H9 (cell line): ENCODE data around the gene TRIO. TPM values are rescaled to one million over a fixed set of nuclear protein-coding genes. Genes with fewer than 3 reads are reported as not detected.

Experiments
- DNase-seq: peaks from one replicate; pipeline ENCODE4 v3.0.0-alpha.2; 2017
- H2AFZ ChIP-seq: one replicate; pipeline ENCODE4 v1.6.1; 2013; ENCODE audit warnings: mild to moderate bottlenecking, low read length, control low read depth, moderate library complexity
- H2AK5ac ChIP-seq: 2 replicates; pipeline ENCODE4 v1.6.1; 2013; ENCODE audit warnings: low read length, control low read depth, mixed read lengths; ENCODE audit not compliant: insufficient read length
- H2BK120ac ChIP-seq: one replicate; pipeline ENCODE4 v1.6.1; 2013; ENCODE audit warnings: low read depth, mild to moderate bottlenecking, low read length, control low read depth, inconsistent platforms; ENCODE audit not compliant: poor library complexity, severe bottlenecking
- H2BK12ac ChIP-seq: 2 replicates; pipeline ENCODE4 v1.6.1; 2013; ENCODE audit warnings: low read length, control low read depth, mixed read lengths, low read depth; ENCODE audit not compliant: insufficient read length
- H2BK15ac ChIP-seq: 2 replicates; pipeline ENCODE4 v1.6.1; 2013; ENCODE audit warnings: low read depth, low read length, control low read depth
- H2BK20ac ChIP-seq: one replicate; pipeline ENCODE4 v1.6.1; 2013; ENCODE audit warnings: low read depth, mild to moderate bottlenecking, low read length, control low read depth, inconsistent platforms; ENCODE audit not compliant: poor library complexity, severe bottlenecking
- H2BK5ac ChIP-seq: 2 replicates; pipeline ENCODE4 v1.6.1; 2013; ENCODE audit warnings: low read length, control low read depth, mixed read lengths; ENCODE audit not compliant: insufficient read length
- H3K14ac ChIP-seq: 2 replicates; pipeline ENCODE4 v1.6.1; 2013; ENCODE audit warnings: low read length, control low read depth; ENCODE audit not compliant: insufficient read depth
- H3K18ac ChIP-seq: 2 replicates; pipeline ENCODE4 v1.6.1; 2013; ENCODE audit warnings: low read depth, mild to moderate bottlenecking, mixed read lengths, low read length, control low read depth; ENCODE audit not compliant: insufficient read length
- H3K23ac ChIP-seq: 2 replicates; pipeline ENCODE4 v1.6.1; 2013; ENCODE audit warnings: low read length, control low read depth, mixed read lengths, low read depth; ENCODE audit not compliant: insufficient read length
- H3K23me2 ChIP-seq: 2 replicates; pipeline ENCODE4 v1.6.1; 2013; ENCODE audit warnings: low read depth, mild to moderate bottlenecking, mixed read lengths, low read length, control low read depth; ENCODE audit not compliant: insufficient read length, poor library complexity, severe bottlenecking
- H3K27ac ChIP-seq: 2 replicates; pipeline ENCODE4 v1.5.1; 2013; ENCODE audit warnings: low read length, control low read depth, mixed read lengths, low read depth; ENCODE audit not compliant: insufficient read length
- H3K27me3 ChIP-seq: 2 replicates; pipeline ENCODE4 v1.6.1; 2013; ENCODE audit warnings: low read length, control low read depth, inconsistent platforms; ENCODE audit not compliant: insufficient read depth
- H3K4ac ChIP-seq: 2 replicates; pipeline ENCODE4 v1.6.1; 2013; ENCODE audit warnings: low read depth, mild to moderate bottlenecking, control low read depth, inconsistent platforms, low read length, moderate library complexity
- H3K4me1 ChIP-seq: 2 replicates; pipeline ENCODE4 v1.6.1; 2013; ENCODE audit warnings: low read length, control low read depth, inconsistent platforms; ENCODE audit not compliant: insufficient read depth
- H3K4me2 ChIP-seq: 2 replicates; pipeline ENCODE4 v1.6.1; 2013; ENCODE audit warnings: low read length, control low read depth, mixed read lengths; ENCODE audit not compliant: insufficient read length, insufficient read depth
- H3K56ac ChIP-seq: 2 replicates; pipeline ENCODE4 v1.6.1; 2013; ENCODE audit warnings: low read depth, mild to moderate bottlenecking, mixed read lengths, low read length, control low read depth; ENCODE audit not compliant: insufficient read length
- H3K79me1 ChIP-seq: 2 replicates; pipeline ENCODE4 v1.6.1; 2013; ENCODE audit warnings: low read depth, mild to moderate bottlenecking, moderate library complexity, low read length, control low read depth, inconsistent platforms; ENCODE audit not compliant: insufficient read depth, poor library complexity, severe bottlenecking
- H3K79me2 ChIP-seq: 2 replicates; pipeline ENCODE4 v1.6.1; 2013; ENCODE audit warnings: low read length, control low read depth, inconsistent platforms; ENCODE audit not compliant: insufficient read depth
- H3K9ac ChIP-seq: 2 replicates; pipeline ENCODE4 v1.6.1; 2013; ENCODE audit warnings: low read length, control low read depth, mixed read lengths; ENCODE audit not compliant: insufficient read length; ENCODE audit errors: extremely low read depth
- H3K9me3 ChIP-seq: one replicate; pipeline ENCODE4 v1.6.1; 2013; ENCODE audit warnings: low read depth, low read length, inconsistent platforms; ENCODE audit not compliant: control insufficient read depth
- H3T11ph ChIP-seq: one replicate; pipeline ENCODE4 v1.6.1; 2013; ENCODE audit warnings: mild to moderate bottlenecking, low read length, control low read depth, inconsistent platforms
- H4K20me1 ChIP-seq: one replicate; pipeline ENCODE4 v1.6.1; 2013; ENCODE audit not compliant: control insufficient read depth, insufficient read length, insufficient read depth
- H4K5ac ChIP-seq: 2 replicates; pipeline ENCODE4 v1.6.1; 2013; ENCODE audit warnings: low read depth, mild to moderate bottlenecking, mixed read lengths, low read length, control low read depth; ENCODE audit not compliant: insufficient read length
- H4K8ac ChIP-seq: replicated peaks from 2 replicates; pipeline ENCODE4 v1.6.1; 2013; ENCODE audit warnings: low read length, control low read depth, mixed read lengths, low read depth; ENCODE audit not compliant: insufficient read length
- H4K91ac ChIP-seq: 2 replicates; pipeline ENCODE4 v1.6.1; 2013; ENCODE audit warnings: low read depth, mild to moderate bottlenecking, moderate library complexity, mixed read lengths, low read length, control low read depth; ENCODE audit not compliant: insufficient read length
- H3K27ac Mint-ChIP-seq, 3 experiments: 2 replicates in 2 of 3; 3 replicates in 1 of 3; pipeline ENCODE4 v1.8.0; 2020 to 2021; ENCODE audit warnings: mixed read lengths in 3 of 3, mild to moderate bottlenecking in 1 of 3, moderate library complexity in 1 of 3
- H3K27me3 Mint-ChIP-seq: 2 replicates; pipeline ENCODE4 v1.8.0; 2021; ENCODE audit warnings: low read depth, mild to moderate bottlenecking, moderate library complexity, mixed read lengths
- H3K36me3 Mint-ChIP-seq, 3 experiments: 2 replicates in 2 of 3; 3 replicates in 1 of 3; pipeline ENCODE4 v1.8.0; 2020 to 2021; ENCODE audit warnings: low read depth in 3 of 3, mixed read lengths in 3 of 3; ENCODE audit not compliant: insufficient read depth in 1 of 3
- H3K4me1 Mint-ChIP-seq, 2 experiments: 2 replicates each; pipeline ENCODE4 v1.8.0; 2020; ENCODE audit warnings: mixed read lengths in 2 of 2
- H3K4me3 Mint-ChIP-seq, 2 experiments: 2 replicates in 1 of 2; 3 replicates in 1 of 2; pipeline ENCODE4 v1.8.0; 2020 to 2021; ENCODE audit warnings: mild to moderate bottlenecking in 2 of 2, mixed read lengths in 2 of 2, moderate library complexity in 1 of 2
- H3K9me3 Mint-ChIP-seq, 2 experiments: 2 replicates in 1 of 2; 3 replicates in 1 of 2; pipeline ENCODE4 v1.8.0; 2020; ENCODE audit warnings: mild to moderate bottlenecking in 2 of 2, mixed read lengths in 2 of 2, moderate library complexity in 1 of 2
- CTCF ChIP-seq: fragments of 200-600 bp; sonication (generic); conservative IDR thresholded peaks from 3 replicates; pipeline ENCODE4 v1.8.0; 2021; ENCODE audit warnings: antibody characterized with exemption, mild to moderate bottlenecking
- WGBS: extraction: QIAGEN DNeasy Blood & Tissue Kit; methylation state at CpG from one replicate; pipeline ENCODE4 v1.1.7; 2013; ENCODE audit warnings: missing lambda C conversion rate, low lambda C conversion rate, mixed read lengths; ENCODE audit not compliant: insufficient read length; ENCODE audit errors: extremely low coverage; 5-methylcytosine and 5-hydroxymethylcytosine counted together
- total RNA-seq: library from RNA; stranded (reverse); gene quantifications from 2 replicates; pipeline ENCODE4 v1.2.1, GENCODE V29; 2021

The TRIO gene
- total RNA-seq, 1 experiment from 2014 or later, result 87.8 TPM

DNA sequence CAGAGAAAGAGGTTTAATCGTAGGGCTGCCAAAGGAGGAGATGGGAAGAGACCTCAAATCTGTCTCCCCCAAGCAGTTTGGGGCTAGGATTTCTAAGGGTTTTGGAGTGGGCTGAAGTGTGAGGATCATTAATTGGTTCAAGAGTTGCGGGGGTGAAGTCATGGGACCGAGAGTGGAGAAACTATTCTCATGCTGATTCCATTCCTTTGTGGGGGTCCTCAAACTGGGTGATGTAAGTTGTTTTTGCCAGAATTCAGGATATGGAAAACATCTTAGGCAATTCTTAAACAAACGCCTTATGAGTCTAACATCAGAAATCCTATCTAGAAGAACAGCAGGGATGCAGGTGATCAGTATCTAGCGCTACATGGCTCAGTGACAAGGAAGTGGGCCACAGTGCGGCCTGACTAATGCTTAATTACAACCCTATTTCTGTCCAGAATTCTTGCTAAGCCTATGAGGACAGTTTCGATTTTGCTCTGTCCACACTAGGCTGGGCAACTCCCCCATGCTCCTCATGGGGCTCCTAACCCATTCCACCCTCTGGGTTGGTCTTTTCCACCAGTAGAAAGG, 27.7 kb upstream of the TRIO start:
- no peak overlapping the region for H4K91ac ChIP-seq
- H3K27ac Mint-ChIP-seq, result peak overlapping the region in 1 of 3 experiments; percentile 31; a peak in 1 of 7 replicates
- H4K20me1 ChIP-seq, result no peaks in the 10 kb centered on the region
- peaks cover 10% of the 10 kb centered on the region for H3K27me3 Mint-ChIP-seq
- no peak overlapping the region for H2BK5ac ChIP-seq
- H3K56ac ChIP-seq, result no peak overlapping the region
- H3K23me2 ChIP-seq, result no peaks in the 10 kb centered on the region
- peaks cover 14% of the 10 kb centered on the region for H3K4me1 ChIP-seq
- no peak overlapping the region for H2AK5ac ChIP-seq
- no CpG with 5 or more reads among the region's 7 CpGs for WGBS
- H2BK120ac ChIP-seq, result no peak overlapping the region
- H4K8ac ChIP-seq, result no peak overlapping the region
- H2BK12ac ChIP-seq, result no peak overlapping the region
- H3K79me1 ChIP-seq, result no peaks in the 10 kb centered on the region
- no peak overlapping the region for H3K4ac ChIP-seq
- H3K27me3 ChIP-seq, result no peaks in the 10 kb centered on the region
- no peaks in the 10 kb centered on the region for H3K36me3 Mint-ChIP-seq
- no peak overlapping the region for H3K14ac ChIP-seq
- no peak overlapping the region for H4K5ac ChIP-seq
- H3K23ac ChIP-seq, result no peak overlapping the region
- peaks cover 30 to 34% of the 10 kb centered on the region in 2 experiments for H3K4me1 Mint-ChIP-seq
- no peak overlapping the region for H2BK15ac ChIP-seq
- no peaks in the 10 kb centered on the region; a peak in 1 of 5 replicates for H3K9me3 Mint-ChIP-seq
- peak overlapping the region in 1 of 2 experiments; percentile 13; a peak in 1 of 5 replicates for H3K4me3 Mint-ChIP-seq
- no peaks in the 10 kb centered on the region for H3K9me3 ChIP-seq
- no peak overlapping the region for H2BK20ac ChIP-seq
- DNase-seq, result no peak
- TF ChIP-seq CTCF, result no peak
- H3K4me2 ChIP-seq, result no peak overlapping the region
- H3K79me2 ChIP-seq, result no peaks in the 10 kb centered on the region
- no peak overlapping the region for H3K27ac ChIP-seq
- H3K9ac ChIP-seq, result no peak overlapping the region
- no peak overlapping the region for H3T11ph ChIP-seq
- H3K18ac ChIP-seq, result no peak overlapping the region
- H2AFZ ChIP-seq, result peak overlapping the region; percentile 6
